Spleen (tissue), 7 donors: Measurements from ENCODE around the gene NTNG1.

Experiments used
- POLR2A ChIP-seq, 3 donors: fragments of 450-650 bp; IDR thresholded peaks; one replicate each; pipeline ENCODE4 v1.5.1; 2017; ENCODE audit warnings: antibody characterized with exemption in 3 of 3, mild to moderate bottlenecking in 1 of 3
- POLR2AphosphoS5 ChIP-seq, 3 donors: sonication (generic); formaldehyde crosslinking; IDR thresholded peaks; one replicate each; pipeline ENCODE4 v1.5.1; 2017; ENCODE audit warnings: antibody characterized with exemption in 3 of 3
- TF ChIP-seq, protein P1 (sequence below), 11 experiments: fragments of 200-600 bp in 7 of 11; fragments of 450-650 bp in 4 of 11; sonication (generic) in 4 of 11; IDR thresholded peaks in 8 of 11; conservative IDR thresholded peaks in 3 of 11; 1 replicate in 7 of 11; 2 replicates in 4 of 11; pipeline versions ENCODE4 v1.4.0 to v1.8.0; 2016 to 2021; ENCODE audit warnings: antibody characterized with exemption in 11 of 11, inconsistent platforms in 4 of 11, mild to moderate bottlenecking in 1 of 11
- donor health status: DM: no; HTN: no; CAD: no; lungs with moderate emphysema.
- donor health status: DM: no; HTN: no; CAD: no.
- donor health status: DM: no; HTN: no; CAD: no.

DNA sequence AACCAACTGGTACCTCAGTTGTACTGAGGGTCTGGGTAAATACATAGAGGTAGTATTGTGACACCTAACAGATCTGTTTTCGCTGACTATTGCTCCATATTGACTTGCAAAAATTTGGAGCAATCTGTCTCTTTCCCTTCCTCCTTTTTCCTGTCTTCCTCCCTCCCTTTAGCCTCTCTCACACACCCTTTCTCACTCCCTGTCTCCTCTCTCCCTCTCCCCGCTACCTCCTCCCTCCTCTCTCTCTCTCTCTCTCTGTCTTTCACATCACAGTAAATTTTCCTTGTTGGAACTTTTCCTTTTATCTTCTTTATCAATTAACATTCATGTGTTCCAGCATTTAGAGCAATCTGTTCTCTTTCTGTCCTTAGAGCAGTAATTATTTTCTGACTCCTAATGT lies 278.2 kb downstream of the NTNG1 start:
- no peak for TF ChIP-seq POLR2A (IDR thresholded peaks at IDR 0.05)
- TF ChIP-seq, protein P1, sequence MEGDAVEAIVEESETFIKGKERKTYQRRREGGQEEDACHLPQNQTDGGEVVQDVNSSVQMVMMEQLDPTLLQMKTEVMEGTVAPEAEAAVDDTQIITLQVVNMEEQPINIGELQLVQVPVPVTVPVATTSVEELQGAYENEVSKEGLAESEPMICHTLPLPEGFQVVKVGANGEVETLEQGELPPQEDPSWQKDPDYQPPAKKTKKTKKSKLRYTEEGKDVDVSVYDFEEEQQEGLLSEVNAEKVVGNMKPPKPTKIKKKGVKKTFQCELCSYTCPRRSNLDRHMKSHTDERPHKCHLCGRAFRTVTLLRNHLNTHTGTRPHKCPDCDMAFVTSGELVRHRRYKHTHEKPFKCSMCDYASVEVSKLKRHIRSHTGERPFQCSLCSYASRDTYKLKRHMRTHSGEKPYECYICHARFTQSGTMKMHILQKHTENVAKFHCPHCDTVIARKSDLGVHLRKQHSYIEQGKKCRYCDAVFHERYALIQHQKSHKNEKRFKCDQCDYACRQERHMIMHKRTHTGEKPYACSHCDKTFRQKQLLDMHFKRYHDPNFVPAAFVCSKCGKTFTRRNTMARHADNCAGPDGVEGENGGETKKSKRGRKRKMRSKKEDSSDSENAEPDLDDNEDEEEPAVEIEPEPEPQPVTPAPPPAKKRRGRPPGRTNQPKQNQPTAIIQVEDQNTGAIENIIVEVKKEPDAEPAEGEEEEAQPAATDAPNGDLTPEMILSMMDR (IDR thresholded peaks at IDR 0.05 in 8 of 11, conservative IDR thresholded peaks at IDR 0.05 in 3 of 11): no peak
- no peak for TF ChIP-seq POLR2AphosphoS5 (IDR thresholded peaks at IDR 0.05)
